OCI-M1 (cell line): ENCODE data around the gene UBE2O.

Experiments used
- DNase-seq: peaks from one replicate; lab custom pipeline; 2025; lab: John Stamatoyannopoulos, UW

UBE2O gene

GRCh38 chr17:76438906-76439305, 14.0 kb downstream of the UBE2O start:
- DNase-seq: no peak

DNA sequence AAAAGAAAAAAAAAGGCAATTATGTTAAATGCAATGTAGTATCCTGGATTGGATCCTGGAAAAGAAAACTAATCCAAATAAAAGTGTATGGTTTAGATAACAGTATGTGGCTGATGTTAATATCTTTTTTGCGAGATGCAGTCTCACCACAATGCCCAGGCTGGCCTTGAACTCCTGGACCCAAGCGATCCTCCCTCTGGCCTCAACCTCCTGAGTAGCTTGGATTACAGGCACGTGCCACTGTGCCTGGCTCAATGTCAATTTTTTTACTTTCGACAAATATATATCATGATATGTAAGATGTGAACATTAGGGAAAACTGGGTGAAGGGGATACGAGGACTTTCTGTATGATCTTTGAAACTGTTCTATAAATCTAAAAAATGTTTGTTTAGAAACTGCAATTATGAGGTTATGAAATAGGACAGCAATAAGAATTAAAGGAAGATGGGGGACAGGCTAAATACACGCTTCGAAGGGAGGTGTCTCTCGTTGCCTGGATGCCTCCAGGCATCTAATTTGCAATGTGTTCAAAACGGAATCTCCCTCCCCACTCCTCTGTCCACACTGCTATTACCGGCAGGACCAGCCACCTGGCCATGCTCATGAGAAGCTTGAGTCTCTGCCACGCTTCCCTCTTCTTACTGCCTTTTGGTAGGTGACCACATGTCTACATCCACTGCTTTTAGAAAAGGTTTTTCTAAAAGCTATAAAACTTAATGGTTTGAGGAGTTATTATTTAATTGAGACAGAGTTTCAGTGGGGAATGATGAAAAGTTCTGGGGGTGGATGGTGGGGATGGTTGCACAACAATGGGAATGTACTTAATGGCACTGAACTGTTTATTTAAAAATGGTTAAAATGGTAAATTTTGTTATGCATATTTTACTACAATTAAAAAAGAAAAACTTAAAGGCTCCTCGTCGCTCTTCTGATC, 15.2 kb downstream of the UBE2O start:
- no peak for DNase-seq

GRCh38 chr17:76435751-76436150, 17.2 kb downstream of the UBE2O start:
- DNase-seq: no peak

DNA sequence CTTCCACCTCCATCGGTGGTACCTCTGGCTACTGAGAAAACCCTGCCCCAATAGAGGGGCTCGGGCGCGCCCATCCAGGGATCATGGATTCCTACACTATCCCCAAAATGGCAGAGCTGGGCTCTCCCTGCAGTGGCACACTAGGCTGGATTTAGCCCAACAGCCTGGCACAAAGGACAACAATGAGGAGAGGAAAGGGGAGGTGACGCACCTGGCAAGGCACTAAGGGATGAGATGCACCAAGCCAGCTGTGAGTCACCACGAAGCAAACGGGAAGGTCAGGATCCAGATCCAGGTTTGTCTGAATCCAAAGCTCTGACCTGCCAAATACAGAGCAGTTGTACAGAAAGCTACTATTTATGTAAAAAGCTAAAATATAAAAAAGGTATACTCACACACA, 18.1 kb downstream of the UBE2O start:
- DNase-seq: no peak

GRCh38 chr17:76433693-76434092, 19.3 kb downstream of the UBE2O start:
- DNase-seq: no peak

DNA sequence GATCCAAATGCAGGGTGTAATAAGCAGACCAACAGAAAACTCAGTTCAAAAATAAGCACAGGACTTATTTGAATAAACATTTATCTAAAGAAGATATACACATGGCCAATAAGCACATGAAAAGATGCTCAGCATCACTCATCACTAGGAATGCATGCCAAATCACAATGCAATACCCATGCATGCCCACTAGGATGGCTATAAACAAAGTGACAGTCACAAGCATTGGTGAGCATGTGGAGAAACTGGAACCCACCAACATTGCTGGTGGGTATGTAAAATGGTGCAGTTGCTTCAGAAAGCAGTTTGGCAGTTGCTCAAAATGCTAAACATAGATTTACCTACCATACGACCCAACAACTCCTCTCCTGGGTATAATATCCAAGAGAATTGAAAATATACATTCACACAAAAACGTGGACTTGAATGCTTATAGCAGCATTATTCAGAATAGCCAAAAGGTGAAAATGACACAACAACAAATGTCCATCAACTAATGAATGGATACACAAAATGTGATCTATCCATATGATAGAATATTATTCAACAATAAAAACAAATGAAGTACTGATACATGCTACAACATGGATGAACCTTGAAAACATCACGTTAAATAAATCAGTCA, 20.1 kb downstream of the UBE2O start:
- DNase-seq: peak; percentile 7

DNA sequence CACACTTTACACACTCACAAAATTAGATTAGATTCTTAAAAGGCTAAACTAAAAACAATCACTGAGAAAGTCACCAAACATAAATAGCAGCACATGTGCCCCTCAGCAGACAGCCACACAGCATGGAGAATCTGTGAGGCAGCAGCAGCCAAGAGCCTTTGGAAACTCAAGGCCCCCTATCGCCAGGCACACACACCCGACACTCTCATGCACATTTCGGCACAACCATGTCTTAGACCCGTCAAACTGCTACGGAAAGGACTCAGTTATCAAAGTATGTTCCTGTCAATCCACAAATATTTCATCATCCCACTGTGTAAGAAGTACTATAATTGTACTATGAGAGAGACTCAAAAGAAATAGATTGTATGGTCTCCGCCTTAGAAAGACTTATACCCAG, 20.9 kb downstream of the UBE2O start:
- no peak for DNase-seq

GRCh38 chr17:76431509-76431908, 21.4 kb downstream of the UBE2O start:
- DNase-seq: no peak

DNA sequence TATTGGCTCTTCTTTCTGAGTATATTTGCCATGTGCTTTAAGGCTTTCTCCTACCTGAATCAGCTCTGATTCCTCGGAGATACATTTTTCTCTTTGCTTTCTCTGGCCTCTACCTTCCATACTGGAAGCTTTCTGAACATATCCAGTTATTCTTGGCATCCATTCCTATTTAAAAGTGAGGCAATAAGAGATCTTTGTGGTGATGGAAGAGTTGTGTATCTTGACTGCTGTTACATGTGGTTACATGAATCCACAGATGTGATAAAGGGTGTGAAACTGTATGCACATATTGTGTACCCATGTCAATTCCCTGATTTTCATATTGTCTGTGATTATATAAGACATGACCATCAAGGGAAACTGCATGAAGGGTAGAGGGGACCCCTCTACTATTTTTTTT, 24.4 kb downstream of the UBE2O start:
- no peak for DNase-seq

GRCh38 chr17:76427501-76428231, 25.3 kb downstream of the UBE2O start:
- DNase-seq: no peak

DNA sequence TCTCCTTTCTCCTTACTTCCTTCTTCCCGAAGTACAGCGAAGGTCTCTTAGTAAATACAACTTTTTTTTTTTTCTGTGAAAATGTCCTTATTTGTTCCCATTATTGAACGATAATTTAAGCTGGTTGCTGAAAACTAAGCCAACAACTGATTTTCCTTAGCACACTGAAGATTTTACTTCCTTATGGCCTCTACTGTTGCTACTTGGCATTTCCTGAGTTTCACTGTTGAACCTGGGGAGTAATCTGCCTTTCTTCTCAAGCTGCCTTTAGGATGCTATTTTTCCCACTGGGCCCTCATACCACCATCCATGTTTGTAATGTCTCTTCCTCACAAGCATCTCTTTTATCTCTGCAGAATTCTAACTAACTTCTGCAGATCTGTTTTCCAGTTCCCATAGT, 26.1 kb downstream of the UBE2O start:
- no peak for DNase-seq

DNA sequence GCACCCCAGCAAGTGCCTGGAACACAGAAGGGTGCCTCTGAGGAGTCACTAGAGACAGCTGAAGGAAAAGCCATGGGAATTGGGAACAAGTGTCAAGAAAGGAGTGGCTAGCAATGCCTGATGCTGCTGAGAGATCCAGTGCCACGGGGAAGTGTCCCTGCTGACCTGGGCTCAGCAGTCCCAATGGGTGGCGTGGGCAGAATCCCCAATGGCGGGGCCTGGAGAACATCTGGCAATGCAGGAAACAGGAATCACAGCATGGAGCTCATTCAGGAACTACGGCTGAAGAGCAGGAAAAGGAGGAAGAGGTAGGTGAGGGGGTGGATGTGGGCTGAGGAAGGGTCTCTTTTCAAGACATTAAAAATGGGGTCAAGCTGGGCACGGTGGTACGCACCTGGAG, 30.1 kb downstream of the UBE2O start:
- no peak for DNase-seq

- no peak for DNase-seq
These were observed 30.5 kb downstream of the UBE2O start for GRCh38 chr17:76422406-76422805.

DNA sequence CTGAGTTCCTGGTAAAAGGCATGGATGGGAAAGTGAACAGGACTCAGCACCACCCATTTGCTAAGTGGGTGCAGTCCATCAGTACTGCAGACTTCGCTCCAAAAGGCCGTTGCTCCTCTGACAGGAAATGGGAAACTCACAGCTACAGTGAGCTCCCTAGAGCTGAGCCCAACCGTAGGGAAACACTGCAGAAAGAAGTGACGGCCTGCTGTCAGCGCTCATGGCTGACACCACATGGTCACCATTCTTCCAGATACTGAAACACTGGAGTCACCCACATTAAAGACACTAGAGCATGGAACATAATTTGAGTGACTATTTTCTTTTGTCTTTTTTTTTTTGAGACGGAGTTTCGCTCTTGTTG, 31.9 kb downstream of the UBE2O start:
- no peak for DNase-seq

- DNase-seq: no peak
These were observed 32.5 kb downstream of the UBE2O start for GRCh38 chr17:76420356-76421043.

DNA sequence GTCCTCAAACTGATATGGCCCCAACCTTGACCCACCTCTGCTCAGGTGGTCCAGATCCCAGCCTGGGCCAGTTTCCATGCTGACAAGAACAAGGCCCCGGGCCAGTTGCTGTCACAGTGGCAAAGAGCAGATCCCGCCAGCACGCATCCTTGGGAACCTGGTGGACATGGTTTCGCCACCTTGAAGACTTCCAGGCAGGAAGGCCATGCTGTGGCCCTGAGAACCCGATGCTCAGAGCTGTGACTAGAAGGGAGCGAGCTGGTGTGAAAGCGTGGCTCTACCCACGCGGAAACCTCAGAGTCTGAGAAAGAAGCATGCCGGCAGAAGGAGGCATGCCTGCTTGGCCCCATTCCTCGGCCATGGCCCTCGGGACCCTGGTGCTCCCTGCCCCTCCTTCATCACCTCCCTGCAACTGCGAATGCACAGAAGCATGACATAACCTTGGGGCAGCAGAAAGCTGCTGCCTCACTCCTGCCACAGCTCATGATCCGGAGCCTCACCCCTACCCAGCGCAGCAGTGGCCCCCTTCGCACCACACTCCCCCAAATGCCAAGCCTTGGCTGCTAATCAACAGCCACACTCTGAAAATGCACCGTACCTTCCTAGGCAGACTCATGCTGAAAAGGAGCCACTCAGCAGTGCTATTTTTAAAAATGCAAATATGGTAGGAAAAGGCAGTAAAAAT, 33.2 kb downstream of the UBE2O start:
- DNase-seq: no peak

DNA sequence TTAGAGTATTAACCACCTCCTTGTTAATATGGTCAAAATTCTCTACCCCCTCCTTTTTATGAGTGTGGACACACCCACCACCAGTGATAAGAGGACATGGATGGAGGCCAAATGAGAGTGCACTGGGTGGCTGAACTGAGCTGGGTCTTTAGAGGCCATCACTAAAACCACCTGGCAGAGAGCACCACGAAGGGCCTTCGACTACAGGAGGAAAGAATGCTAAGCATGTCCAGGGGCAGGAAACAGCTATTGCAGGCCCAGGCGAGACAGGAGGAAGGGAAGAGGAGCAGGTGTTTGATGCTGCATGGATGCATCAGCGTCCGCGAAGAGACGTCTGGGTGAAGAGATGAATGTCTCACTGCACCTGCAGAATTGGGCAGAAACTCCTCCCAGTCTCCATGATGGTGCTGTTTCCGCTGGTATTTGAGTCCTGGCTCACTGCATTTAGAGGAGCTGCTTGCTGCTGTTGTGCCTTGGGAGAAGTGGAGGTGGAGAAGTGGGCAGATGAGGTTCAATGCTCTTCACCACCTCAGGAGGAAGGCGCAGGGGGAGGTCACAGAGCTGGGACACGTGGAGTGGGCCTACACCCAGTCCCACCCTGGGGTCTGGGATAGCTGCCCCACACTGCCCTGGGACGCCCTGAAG, 35.3 kb downstream of the UBE2O start:
- DNase-seq: peak; percentile 16

GRCh38 chr17:76416899-76417298, 36.1 kb downstream of the UBE2O start:
- no peak for DNase-seq

GRCh38 chr17:76416457-76416856, 36.5 kb downstream of the UBE2O start:
- no peak for DNase-seq

DNA sequence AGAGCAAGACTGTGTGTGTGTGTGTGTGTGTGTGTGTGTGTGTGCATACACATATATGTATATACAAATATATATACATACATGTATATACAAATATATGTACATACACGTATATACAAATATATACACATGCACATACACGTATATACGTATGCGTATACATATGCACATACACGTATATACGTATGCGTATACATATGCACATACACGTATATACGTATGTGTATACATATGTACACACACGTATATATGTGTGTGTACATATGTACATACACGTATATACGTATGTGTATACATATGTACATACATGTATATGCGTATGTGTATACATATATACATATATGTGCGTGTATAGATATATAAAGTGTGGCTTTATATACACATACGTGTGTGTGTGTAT, 37.2 kb downstream of the UBE2O start:
- DNase-seq: no peak
